Thoracic aorta (tissue), 2 donors: ENCODE measurements around the gene TMCO1. TPM values are rescaled to one million over a fixed set of nuclear protein-coding genes. Genes with fewer than 3 reads are reported as not detected.
"Not testable (repeated sequence)": the region's sequence is repeated elsewhere in the genome, so short reads cannot be mapped to it uniquely, and the experiment has no call there.

Experiments used
- ATAC-seq: fragments of 150-250 bp; one replicate; pipeline ENCODE4 v1.8.0; 2017; ENCODE audit warnings: low read depth; ENCODE audit not compliant: insufficient number of reproducible peaks, low FRiP score
- DNase-seq: peaks from one replicate; pipeline ENCODE4 v3.0.0-alpha.2; 2020; ENCODE audit warnings: low spot score
- H3K27ac ChIP-seq, 2 donors: fragments of 200-600 bp; sonication (generic); 1 replicate in 1 of 2; 2 replicates in 1 of 2; pipeline ENCODE4 v1.5.1; 2016; ENCODE audit warnings: mild to moderate bottlenecking in 2 of 2, moderate library complexity in 2 of 2
- H3K27me3 ChIP-seq: fragments of 200-600 bp; sonication (generic); replicated peaks from 2 replicates; pipeline ENCODE4 v1.6.0; 2016; ENCODE audit warnings: mild to moderate bottlenecking; ENCODE audit not compliant: insufficient read depth
- H3K36me3 ChIP-seq: fragments of 200-600 bp; sonication (generic); one replicate; pipeline ENCODE4 v1.5.1; 2016
- H3K4me1 ChIP-seq, 2 donors: fragments of 200-600 bp; sonication (generic); 1 replicate in 1 of 2; 2 replicates in 1 of 2; pipeline versions ENCODE4 v1.5.1 to v1.6.0; 2016; ENCODE audit warnings: low read depth in 2 of 2, mild to moderate bottlenecking in 1 of 2; ENCODE audit not compliant: control insufficient read depth in 1 of 2
- H3K4me3 ChIP-seq: fragments of 200-600 bp; sonication (generic); 2 replicates; pipeline ENCODE4 v1.5.1; 2016; ENCODE audit warnings: mild to moderate bottlenecking
- H3K9me3 ChIP-seq: fragments of 200-600 bp; sonication (generic); 2 replicates; pipeline ENCODE4 v1.5.1; 2016
- CTCF ChIP-seq: fragments of 200-600 bp; sonication (generic); IDR thresholded peaks from one replicate; pipeline ENCODE4 v1.5.1; 2019; ENCODE audit warnings: antibody characterized with exemption
- total RNA-seq, 2 donors: library from RNA; depleted of rRNA; stranded (reverse); fragments of >200 nt; gene quantifications; one replicate each; pipeline versions ENCODE4 v1.1.0 to v1.2.3, GENCODE V29; 2016

TMCO1 gene
- total RNA-seq, 2 donors from 2014 or later = 37.5 to 53.7 TPM

GRCh38 chr1:165799387-165799786 lies 30.7 kb upstream of the TMCO1 start:
- Histone ChIP-seq H3K27me3 (no peaks in the 10 kb centered on the region), H3K27ac (no peak overlapping the region), H3K9me3 (no peaks in the 10 kb centered on the region), H3K4me1 (no peaks in the 10 kb centered on the region), H3K36me3 (no peaks in the 10 kb centered on the region), H3K4me3 (no peak overlapping the region)
- TF ChIP-seq CTCF = no peak
- DNase-seq = no peak
- no peak for ATAC-seq

- H3K9me3 ChIP-seq = no peaks in the 10 kb centered on the region
- no peak for ATAC-seq
- TF ChIP-seq CTCF = no peak
- no peaks in the 10 kb centered on the region for H3K4me1 ChIP-seq
- H3K36me3 ChIP-seq = no peaks in the 10 kb centered on the region
- no peak overlapping the region for H3K4me3 ChIP-seq
- H3K27ac ChIP-seq = no peak overlapping the region
- DNase-seq = no peak
- no peaks in the 10 kb centered on the region for H3K27me3 ChIP-seq
Observed at GRCh38 chr1:165795894-165796293, 27.2 kb upstream of the TMCO1 start.

GRCh38 chr1:165793951-165794350 lies 25.3 kb upstream of the TMCO1 start:
- no peak overlapping the region for H3K4me3 ChIP-seq
- no peaks in the 10 kb centered on the region for H3K4me1 ChIP-seq
- DNase-seq = no peak
- no peaks in the 10 kb centered on the region for H3K9me3 ChIP-seq
- no peak for TF ChIP-seq CTCF
- no peaks in the 10 kb centered on the region for H3K27me3 ChIP-seq
- no peaks in the 10 kb centered on the region for H3K36me3 ChIP-seq
- H3K27ac ChIP-seq = no peak overlapping the region
- ATAC-seq = no peak

GRCh38 chr1:165787741-165788140 lies 19.1 kb upstream of the TMCO1 start:
- Histone ChIP-seq H3K27me3 (no peaks in the 10 kb centered on the region), H3K4me3 (no peak overlapping the region), H3K27ac (no peak overlapping the region), H3K4me1 (no peaks in the 10 kb centered on the region), H3K9me3 (no peaks in the 10 kb centered on the region), H3K36me3 (no peaks in the 10 kb centered on the region)
- ATAC-seq (no peak), DNase-seq (no peak)
- TF ChIP-seq CTCF = no peak

- DNase-seq, H3K4me1 ChIP-seq, ATAC-seq, H3K27me3 ChIP-seq, H3K27ac ChIP-seq, H3K36me3 ChIP-seq, H3K9me3 ChIP-seq, H3K4me3 ChIP-seq: not testable (repeated sequence)
Observed at GRCh38 chr1:165783519-165783918, 14.9 kb upstream of the TMCO1 start.

GRCh38 chr1:165778197-165778596 lies 9.5 kb upstream of the TMCO1 start:
- not testable (repeated sequence) for H3K36me3 ChIP-seq, H3K27ac ChIP-seq, DNase-seq, H3K4me1 ChIP-seq, H3K27me3 ChIP-seq, H3K4me3 ChIP-seq, H3K9me3 ChIP-seq, ATAC-seq
